DMS153 (cell line): ENCODE measurements around the gene DHX57.

Experiments
- DNase-seq: peaks from one replicate; lab custom pipeline; 2025; lab: John Stamatoyannopoulos, UW

The DHX57 gene, protein sequence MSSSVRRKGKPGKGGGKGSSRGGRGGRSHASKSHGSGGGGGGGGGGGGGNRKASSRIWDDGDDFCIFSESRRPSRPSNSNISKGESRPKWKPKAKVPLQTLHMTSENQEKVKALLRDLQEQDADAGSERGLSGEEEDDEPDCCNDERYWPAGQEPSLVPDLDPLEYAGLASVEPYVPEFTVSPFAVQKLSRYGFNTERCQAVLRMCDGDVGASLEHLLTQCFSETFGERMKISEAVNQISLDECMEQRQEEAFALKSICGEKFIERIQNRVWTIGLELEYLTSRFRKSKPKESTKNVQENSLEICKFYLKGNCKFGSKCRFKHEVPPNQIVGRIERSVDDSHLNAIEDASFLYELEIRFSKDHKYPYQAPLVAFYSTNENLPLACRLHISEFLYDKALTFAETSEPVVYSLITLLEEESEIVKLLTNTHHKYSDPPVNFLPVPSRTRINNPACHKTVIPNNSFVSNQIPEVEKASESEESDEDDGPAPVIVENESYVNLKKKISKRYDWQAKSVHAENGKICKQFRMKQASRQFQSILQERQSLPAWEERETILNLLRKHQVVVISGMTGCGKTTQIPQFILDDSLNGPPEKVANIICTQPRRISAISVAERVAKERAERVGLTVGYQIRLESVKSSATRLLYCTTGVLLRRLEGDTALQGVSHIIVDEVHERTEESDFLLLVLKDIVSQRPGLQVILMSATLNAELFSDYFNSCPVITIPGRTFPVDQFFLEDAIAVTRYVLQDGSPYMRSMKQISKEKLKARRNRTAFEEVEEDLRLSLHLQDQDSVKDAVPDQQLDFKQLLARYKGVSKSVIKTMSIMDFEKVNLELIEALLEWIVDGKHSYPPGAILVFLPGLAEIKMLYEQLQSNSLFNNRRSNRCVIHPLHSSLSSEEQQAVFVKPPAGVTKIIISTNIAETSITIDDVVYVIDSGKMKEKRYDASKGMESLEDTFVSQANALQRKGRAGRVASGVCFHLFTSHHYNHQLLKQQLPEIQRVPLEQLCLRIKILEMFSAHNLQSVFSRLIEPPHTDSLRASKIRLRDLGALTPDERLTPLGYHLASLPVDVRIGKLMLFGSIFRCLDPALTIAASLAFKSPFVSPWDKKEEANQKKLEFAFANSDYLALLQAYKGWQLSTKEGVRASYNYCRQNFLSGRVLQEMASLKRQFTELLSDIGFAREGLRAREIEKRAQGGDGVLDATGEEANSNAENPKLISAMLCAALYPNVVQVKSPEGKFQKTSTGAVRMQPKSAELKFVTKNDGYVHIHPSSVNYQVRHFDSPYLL (N-terminal part only)

GRCh38 chr2:38875576-38876367 is at the start of gene DHX57, which contains the start of gene MORN2:
Gene DHX57, minus strand, starts transcription at chr2:38875934. Its CDS starts 7,529 bp downstream, at chr2:38868405.
Gene MORN2, plus strand, starts transcription at chr2:38875976.
- DNase-seq = peak; percentile 68

DNA sequence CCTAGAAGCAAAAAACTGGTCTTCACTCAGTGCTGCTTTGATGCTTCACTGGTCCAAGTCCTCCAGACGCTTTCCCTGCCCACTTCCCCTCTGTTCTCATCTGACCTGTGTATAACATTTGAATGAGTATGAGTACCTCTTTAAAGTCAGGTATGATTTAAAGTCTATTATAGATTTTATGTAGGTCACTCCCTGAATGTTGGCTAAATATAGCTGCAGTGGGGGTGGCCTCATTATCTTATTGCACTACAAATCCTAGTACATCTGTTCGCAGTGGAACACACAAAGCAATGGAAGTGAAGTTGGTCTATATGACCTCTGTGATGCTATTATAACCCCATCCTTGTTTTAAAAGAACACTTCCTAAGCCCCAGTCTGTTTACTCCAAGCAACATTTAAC is 47.2 kb upstream of the DHX57 start:
- DNase-seq = no peak

DNA sequence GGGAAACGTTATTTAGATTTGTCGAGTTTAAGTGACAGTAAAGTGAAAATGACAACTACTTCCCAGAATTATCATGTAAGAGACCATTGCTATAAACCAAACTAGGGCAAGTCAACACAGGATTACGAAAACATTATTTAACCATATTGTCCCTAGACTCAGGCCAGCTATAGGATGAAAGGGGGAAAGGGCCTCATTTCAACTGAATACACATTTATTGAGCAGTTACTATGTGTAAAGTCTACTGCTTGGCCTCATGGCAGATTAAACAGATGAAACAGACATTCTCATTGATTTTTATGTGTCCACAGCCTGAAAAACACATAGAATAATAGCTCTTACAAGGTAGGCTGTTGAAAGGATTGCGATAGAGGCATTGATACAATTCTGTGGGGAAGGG is 46.7 kb upstream of the DHX57 start:
- no peak for DNase-seq

DNA sequence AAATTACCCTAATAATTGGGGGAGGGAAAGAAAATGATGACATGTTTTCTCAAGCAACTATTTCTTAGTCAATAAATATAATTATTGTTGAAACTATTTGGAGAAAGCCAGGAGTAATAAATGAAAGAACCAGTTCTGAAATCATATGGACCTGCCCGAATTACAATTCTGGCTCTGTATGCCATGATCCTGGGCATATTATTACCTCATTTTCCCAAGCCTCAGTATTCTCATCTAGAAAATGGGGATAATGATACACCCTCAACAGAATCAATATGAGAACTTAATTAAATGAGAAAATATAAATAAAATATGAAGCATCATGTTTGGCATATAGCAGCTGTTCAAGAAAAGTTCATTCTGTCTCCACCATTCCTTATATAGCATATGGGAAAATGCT is 36.9 kb upstream of the DHX57 start:
- no peak for DNase-seq

DNA sequence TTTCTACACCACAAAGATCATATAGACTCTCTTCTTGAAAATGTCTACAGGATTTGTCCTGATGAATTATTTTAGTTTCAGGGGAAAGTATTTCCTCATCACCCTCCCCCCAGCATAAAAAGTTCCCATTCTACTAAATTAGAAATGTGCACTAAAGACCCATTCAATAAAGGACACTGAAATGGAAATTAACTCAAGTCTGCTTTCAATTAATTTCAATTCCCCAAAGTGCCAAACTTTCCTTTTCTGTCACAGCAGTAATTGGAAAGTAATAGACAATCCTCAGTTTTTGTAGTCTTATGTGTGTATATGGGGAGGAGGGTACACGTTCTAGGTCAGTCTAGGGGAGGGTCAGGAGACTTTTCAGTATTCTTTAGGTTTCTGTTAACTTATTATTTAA is 35.5 kb upstream of the DHX57 start:
- DNase-seq = no peak

GRCh38 chr2:38909872-38910271 is 34.1 kb upstream of the DHX57 start:
- no peak for DNase-seq

GRCh38 chr2:38907743-38908562 is 32.2 kb upstream of the DHX57 start:
- DNase-seq = no peak

DNA sequence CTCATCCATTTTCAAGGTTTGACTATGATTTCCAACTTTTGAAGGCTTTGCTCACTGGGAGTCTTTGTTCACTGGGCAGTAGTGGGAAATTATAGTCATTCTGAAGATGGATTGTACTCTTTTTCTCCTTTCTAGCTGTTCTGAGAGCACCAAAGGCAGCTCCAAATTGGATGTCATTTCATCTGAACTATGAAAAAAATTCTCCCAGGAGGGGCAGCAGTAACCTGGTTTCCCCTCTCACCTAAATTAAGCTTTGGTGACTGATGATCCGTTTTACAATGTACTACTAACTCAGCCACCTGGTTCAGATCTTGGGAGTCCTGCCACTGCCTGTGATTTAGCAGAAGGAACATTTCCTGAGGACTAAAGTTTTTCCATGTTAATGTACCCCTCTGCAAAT is 31.5 kb upstream of the DHX57 start:
- no peak for DNase-seq

DNA sequence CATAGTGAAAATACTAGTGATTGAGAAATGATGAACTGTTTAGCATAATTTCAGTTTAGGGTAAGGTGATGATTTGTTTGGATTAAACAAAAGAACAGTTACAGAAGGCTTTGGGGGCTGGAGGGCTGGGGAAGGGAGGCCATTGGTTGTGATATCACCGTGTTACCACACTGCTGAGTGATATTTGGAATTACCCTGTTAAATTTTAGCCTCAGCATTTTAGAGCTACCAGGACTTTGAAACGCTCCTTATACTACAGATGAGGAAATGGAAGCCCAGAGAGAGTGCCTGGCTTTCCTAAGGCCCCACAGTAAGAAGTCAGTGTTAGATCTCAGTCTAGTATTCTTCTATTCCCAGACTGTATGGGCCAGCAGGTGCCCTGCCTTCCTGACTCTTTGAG is 29.5 kb upstream of the DHX57 start:
- no peak for DNase-seq

- no peak for DNase-seq
Measured at GRCh38 chr2:38900726-38901125, 25.0 kb upstream of the DHX57 start.

DNA sequence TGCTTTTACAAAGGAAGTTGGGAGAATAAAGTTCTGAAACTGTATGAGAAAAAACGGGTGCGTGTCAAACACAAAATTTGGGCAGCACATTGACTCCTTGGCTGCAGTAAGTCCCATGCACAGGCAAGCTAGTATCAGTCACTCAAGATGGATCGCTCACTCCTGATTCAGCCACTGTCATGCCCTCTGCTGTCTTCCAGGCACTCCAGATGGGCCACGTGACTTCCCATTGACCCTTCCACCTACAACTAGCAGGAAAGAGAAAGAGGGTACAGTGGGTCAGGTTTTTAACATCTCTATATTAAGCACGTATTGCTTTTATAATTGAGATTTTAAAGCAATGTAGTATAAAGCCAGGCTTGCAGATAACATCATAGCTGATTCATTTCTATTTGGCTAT is 22.5 kb upstream of the DHX57 start:
- DNase-seq = no peak

- no peak for DNase-seq
Measured at GRCh38 chr2:38892819-38893218, 17.1 kb upstream of the DHX57 start.

DNA sequence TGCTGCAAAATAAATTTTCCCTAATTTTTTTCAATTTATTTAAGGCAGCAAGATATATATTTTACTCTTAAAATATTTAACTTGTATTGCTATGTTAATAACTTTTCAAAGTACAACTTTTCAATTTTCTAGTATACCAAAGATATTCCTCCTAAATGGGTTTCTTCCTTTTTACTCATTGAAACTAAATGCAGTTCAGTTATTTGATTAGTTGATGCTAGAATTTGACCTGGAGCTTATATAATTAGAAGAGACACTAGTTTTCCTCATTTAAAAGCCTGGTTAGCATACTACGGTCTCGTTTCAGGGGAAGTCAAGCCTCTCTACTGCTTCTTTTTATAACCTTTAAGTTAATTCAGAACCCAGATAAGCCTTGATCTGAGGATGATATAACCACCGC is 13.8 kb upstream of the DHX57 start, which contains the start of gene ARHGEF33:
TSS of gene ARHGEF33 (plus strand) at position 301 of the 400 bp plus-strand sequence. CDS start 29,573 bp downstream, outside the sequence.
- no peak for DNase-seq

- no peak for DNase-seq
Measured at GRCh38 chr2:38889045-38889444, 13.3 kb upstream of the DHX57 start.

GRCh38 chr2:38887902-38888554 is 12.3 kb upstream of the DHX57 start:
- DNase-seq = no peak

GRCh38 chr2:38887347-38887746 is 11.6 kb upstream of the DHX57 start:
- DNase-seq = no peak

GRCh38 chr2:38886063-38886462 is 10.3 kb upstream of the DHX57 start:
- no peak for DNase-seq

GRCh38 chr2:38876407-38876806 is 673 bp upstream of the DHX57 start:
- DNase-seq = no peak

- no peak for DNase-seq
Measured at GRCh38 chr2:38875227-38875575, 533 bp downstream of the DHX57 start.

- DNase-seq = no peak
Measured at GRCh38 chr2:38873763-38874162, 2.0 kb downstream of the DHX57 start.
